Loucy (cell line): ENCODE measurements around the gene GPHN.
"Not testable (repeated sequence)": the region's sequence is repeated elsewhere in the genome, so short reads cannot be mapped to it uniquely, and the experiment has no call there.

Experiments
- H2AFZ ChIP-seq: fragments of 200-600 bp; sonication (generic); 2 replicates; pipeline ENCODE4 v1.6.0; 2016; ENCODE audit warnings: antibody characterized with exemption, mild to moderate bottlenecking, low read length, moderate library complexity
- H3F3A ChIP-seq: fragments of 200-600 bp; 2 replicates; pipeline ENCODE4 v1.6.0; 2016; ENCODE audit warnings: antibody characterized with exemption, low read depth, mild to moderate bottlenecking
- H3K27me3 ChIP-seq: fragments of 200-600 bp; sonication (generic); 2 replicates; pipeline ENCODE4 v1.6.1; 2014; ENCODE audit warnings: low read length, mild to moderate bottlenecking; ENCODE audit not compliant: insufficient read depth, poor library complexity, severe bottlenecking
- H3K36me3 ChIP-seq: fragments of 200-600 bp; sonication (generic); 2 replicates; pipeline ENCODE4 v1.6.1; 2016; ENCODE audit warnings: low read length; ENCODE audit not compliant: insufficient read depth
- H3K4me1 ChIP-seq: fragments of 200-600 bp; sonication (generic); 2 replicates; pipeline ENCODE4 v1.5.1; 2014; ENCODE audit warnings: low read length, mild to moderate bottlenecking; ENCODE audit not compliant: insufficient read depth, poor library complexity, severe bottlenecking
- H3K4me2 ChIP-seq: fragments of 200-600 bp; sonication (generic); 2 replicates; pipeline ENCODE4 v1.6.0; 2014; ENCODE audit warnings: antibody characterized with exemption, low read length, low read depth, mild to moderate bottlenecking; ENCODE audit not compliant: poor library complexity, severe bottlenecking
- H3K4me3 ChIP-seq: fragments of 200-600 bp; sonication (generic); 2 replicates; pipeline ENCODE4 v1.5.1; 2014; ENCODE audit warnings: low read length, mild to moderate bottlenecking, mixed read lengths; ENCODE audit not compliant: poor library complexity, severe bottlenecking
- H3K79me2 ChIP-seq: fragments of 200-600 bp; sonication (generic); 2 replicates; pipeline ENCODE4 v1.6.1; 2014; ENCODE audit warnings: low read length; ENCODE audit not compliant: insufficient read depth
- H3K9ac ChIP-seq: fragments of 200-600 bp; sonication (generic); 2 replicates; pipeline ENCODE4 v1.6.0; 2014; ENCODE audit warnings: mild to moderate bottlenecking, low read depth, low read length, moderate library complexity; ENCODE audit not compliant: poor library complexity, severe bottlenecking
- H3K9me2 ChIP-seq: fragments of 200-600 bp; sonication (generic); replicated peaks from 2 replicates; pipeline ENCODE4 v1.6.1; 2016; ENCODE audit warnings: low read depth, low read length, mixed read lengths
- H3K9me3 ChIP-seq: fragments of 200-600 bp; sonication (generic); 2 replicates; pipeline ENCODE4 v1.6.1; 2014; ENCODE audit warnings: mild to moderate bottlenecking, antibody characterized with exemption, low read length, low read depth; ENCODE audit not compliant: insufficient read depth
- H4K20me1 ChIP-seq: fragments of 200-600 bp; sonication (generic); 2 replicates; pipeline ENCODE4 v1.6.0; 2014; ENCODE audit warnings: antibody characterized with exemption, low read length, mild to moderate bottlenecking; ENCODE audit not compliant: insufficient read depth, poor library complexity, severe bottlenecking
- EZH2phosphoT487 ChIP-seq: fragments of 200-600 bp; IDR thresholded peaks from 2 replicates; pipeline ENCODE4 v1.6.1; 2018; ENCODE audit warnings: antibody characterized with exemption, mild to moderate bottlenecking, moderate library complexity, borderline replicate concordance
- TF ChIP-seq, protein P1 (sequence below): fragments of 200-600 bp; sonication (generic); conservative IDR thresholded peaks from 2 replicates; pipeline ENCODE4 v1.5.1; 2014; ENCODE audit warnings: mild to moderate bottlenecking, antibody characterized with exemption, low read length

GPHN gene

DNA sequence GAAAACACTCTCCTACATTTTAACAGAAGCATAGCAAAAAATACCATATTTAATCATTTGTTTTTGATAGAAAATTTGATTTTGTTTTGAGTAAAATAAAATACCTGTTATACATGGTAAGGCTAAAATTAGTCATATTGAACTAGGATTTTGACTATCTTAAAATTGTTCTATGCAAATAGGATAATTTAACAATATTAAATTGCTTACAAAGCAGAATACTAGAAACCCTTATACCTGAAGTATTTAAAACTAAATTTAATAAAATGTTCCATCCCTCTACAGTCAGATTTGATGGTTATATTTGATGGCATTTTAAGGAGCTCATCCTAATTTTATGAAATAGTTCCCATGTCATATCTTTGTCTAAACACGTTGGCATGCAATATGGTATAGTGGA, 323.2 kb downstream of the GPHN start:
- no peak for TF ChIP-seq EZH2phosphoT487
- TF ChIP-seq, protein P1, sequence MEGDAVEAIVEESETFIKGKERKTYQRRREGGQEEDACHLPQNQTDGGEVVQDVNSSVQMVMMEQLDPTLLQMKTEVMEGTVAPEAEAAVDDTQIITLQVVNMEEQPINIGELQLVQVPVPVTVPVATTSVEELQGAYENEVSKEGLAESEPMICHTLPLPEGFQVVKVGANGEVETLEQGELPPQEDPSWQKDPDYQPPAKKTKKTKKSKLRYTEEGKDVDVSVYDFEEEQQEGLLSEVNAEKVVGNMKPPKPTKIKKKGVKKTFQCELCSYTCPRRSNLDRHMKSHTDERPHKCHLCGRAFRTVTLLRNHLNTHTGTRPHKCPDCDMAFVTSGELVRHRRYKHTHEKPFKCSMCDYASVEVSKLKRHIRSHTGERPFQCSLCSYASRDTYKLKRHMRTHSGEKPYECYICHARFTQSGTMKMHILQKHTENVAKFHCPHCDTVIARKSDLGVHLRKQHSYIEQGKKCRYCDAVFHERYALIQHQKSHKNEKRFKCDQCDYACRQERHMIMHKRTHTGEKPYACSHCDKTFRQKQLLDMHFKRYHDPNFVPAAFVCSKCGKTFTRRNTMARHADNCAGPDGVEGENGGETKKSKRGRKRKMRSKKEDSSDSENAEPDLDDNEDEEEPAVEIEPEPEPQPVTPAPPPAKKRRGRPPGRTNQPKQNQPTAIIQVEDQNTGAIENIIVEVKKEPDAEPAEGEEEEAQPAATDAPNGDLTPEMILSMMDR: no peak
- H3K9me2 ChIP-seq: no peaks in the 10 kb centered on the region
- no peak overlapping the region for H2AFZ ChIP-seq
- no peaks in the 10 kb centered on the region for H3K27me3 ChIP-seq
- no peaks in the 10 kb centered on the region for H3K79me2 ChIP-seq
- no peaks in the 10 kb centered on the region for H3K4me1 ChIP-seq
- no peak overlapping the region for H3K4me2 ChIP-seq
- H4K20me1 ChIP-seq: no peaks in the 10 kb centered on the region
- no peaks in the 10 kb centered on the region for H3K36me3 ChIP-seq
- no peak overlapping the region for H3K4me3 ChIP-seq
- H3F3A ChIP-seq: no peaks in the 10 kb centered on the region
- H3K9me3 ChIP-seq: no peaks in the 10 kb centered on the region
- no peak overlapping the region for H3K9ac ChIP-seq

DNA sequence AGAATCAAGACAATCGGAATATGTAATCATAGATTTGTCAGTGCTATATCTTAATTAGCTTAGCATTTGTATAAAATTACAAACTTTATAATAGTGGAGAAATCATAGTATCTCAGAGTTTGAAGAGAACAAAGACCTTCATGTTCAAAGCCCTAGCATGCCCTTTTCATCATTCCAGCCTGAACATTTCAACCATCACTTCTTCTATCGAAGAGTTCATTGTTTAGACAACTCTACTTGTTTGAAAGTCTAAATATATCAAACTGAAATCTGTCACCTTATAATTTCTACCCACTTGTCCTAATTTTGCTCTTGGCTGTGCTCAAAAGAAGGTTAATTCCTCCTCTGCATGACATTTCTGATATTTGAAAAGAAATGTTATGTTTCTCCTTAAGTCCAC, 325.9 kb downstream of the GPHN start:
- H3K4me1 ChIP-seq: no peaks in the 10 kb centered on the region
- no peaks in the 10 kb centered on the region for H3K27me3 ChIP-seq
- no peak for TF ChIP-seq EZH2phosphoT487
- TF ChIP-seq, protein P1: no peak
- H3K9me3 ChIP-seq: no peaks in the 10 kb centered on the region
- no peaks in the 10 kb centered on the region for H3K79me2 ChIP-seq
- H3F3A ChIP-seq: no peaks in the 10 kb centered on the region
- H3K36me3 ChIP-seq: no peaks in the 10 kb centered on the region
- no peak overlapping the region for H2AFZ ChIP-seq
- no peak overlapping the region for H3K4me3 ChIP-seq
- no peaks in the 10 kb centered on the region for H4K20me1 ChIP-seq
- H3K4me2 ChIP-seq: no peak overlapping the region
- H3K9me2 ChIP-seq: no peaks in the 10 kb centered on the region
- no peak overlapping the region for H3K9ac ChIP-seq

DNA sequence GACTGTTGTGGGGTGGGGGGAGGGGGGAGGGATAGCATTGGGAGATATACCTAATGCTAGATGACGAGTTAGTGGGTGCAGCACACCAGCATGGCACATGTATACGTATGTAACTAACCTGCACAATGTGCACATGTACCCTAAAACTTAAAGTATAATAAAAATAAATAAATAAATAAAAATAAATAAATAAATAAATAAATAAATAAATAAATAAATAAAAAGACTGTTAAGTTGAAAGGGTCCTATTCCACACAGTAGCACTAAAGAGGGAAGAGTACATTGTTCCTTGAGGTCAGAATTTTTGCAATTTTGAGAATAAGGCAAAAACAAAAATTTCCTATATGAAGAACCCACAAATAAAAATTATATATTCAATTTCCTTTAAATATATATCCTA, 329.5 kb downstream of the GPHN start:
- not testable (repeated sequence) for H2AFZ ChIP-seq, H4K20me1 ChIP-seq, H3K36me3 ChIP-seq, H3K9ac ChIP-seq, H3K9me3 ChIP-seq, H3K4me2 ChIP-seq, H3K79me2 ChIP-seq, H3K9me2 ChIP-seq, H3K27me3 ChIP-seq, H3K4me3 ChIP-seq, H3F3A ChIP-seq, H3K4me1 ChIP-seq

DNA sequence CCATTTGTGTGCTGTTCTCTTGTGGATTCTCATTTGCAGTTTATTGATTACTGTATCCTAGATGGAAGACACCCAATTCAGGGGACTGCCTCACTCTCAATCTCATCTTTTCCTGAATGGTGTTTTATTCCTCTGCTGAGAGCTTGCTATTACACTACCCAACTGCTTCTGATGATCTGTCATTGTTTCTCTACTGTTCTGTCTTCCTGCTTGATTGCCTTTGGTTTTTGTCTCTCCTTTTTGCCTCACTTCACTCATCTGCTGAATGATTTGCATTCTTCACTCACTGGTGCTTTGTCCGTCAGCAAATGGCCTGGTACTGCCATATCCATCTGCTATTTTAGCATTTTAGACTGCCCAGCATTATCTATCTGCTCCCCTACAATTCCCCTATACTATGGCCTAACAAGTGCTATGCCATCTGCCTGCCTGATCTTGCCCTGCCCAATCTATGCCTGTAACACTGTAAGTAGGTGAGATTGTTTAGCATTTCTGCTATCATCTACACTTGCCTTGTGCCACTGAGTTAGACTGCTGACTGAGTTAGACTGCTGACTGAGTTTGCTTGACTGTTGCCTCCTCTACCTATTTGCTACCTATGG, 335.1 kb downstream of the GPHN start:
- H3K4me1 ChIP-seq: no peaks in the 10 kb centered on the region
- H3K9me3 ChIP-seq: no peaks in the 10 kb centered on the region
- no peaks in the 10 kb centered on the region for H3K9me2 ChIP-seq
- H4K20me1 ChIP-seq: no peaks in the 10 kb centered on the region
- H3K79me2 ChIP-seq: no peaks in the 10 kb centered on the region
- H3K4me3 ChIP-seq: no peak overlapping the region
- no peaks in the 10 kb centered on the region for H3K27me3 ChIP-seq
- no peak overlapping the region for H3K4me2 ChIP-seq
- H2AFZ ChIP-seq: no peak overlapping the region
- H3K36me3 ChIP-seq: no peaks in the 10 kb centered on the region
- H3F3A ChIP-seq: no peaks in the 10 kb centered on the region
- TF ChIP-seq EZH2phosphoT487: no peak
- TF ChIP-seq, protein P1: no peak
- no peak overlapping the region for H3K9ac ChIP-seq
